CD14-positive monocyte (primary cell): Measurements from ENCODE around the gene BTN3A1. TPM values are rescaled to one million over a fixed set of nuclear protein-coding genes. Genes with fewer than 3 reads are reported as not detected.
A peak's percentile ranks its signal among the peaks of the same experiment; 100 is the strongest.

Experiments
- DNase-seq, 3 donors: peaks; one replicate each; pipeline ENCODE4 v3.0.0-alpha.2; 2011 to 2022
- H2AFZ ChIP-seq: 2 replicates; pipeline ENCODE4 v1.6.0; 2012; ENCODE audit warnings: mild to moderate bottlenecking, low read depth, low read length, inconsistent platforms; ENCODE audit not compliant: insufficient read depth, poor library complexity, severe bottlenecking
- H3K27ac ChIP-seq, 2 donors: 1 replicate in 1 of 2; 2 replicates in 1 of 2; pipeline ENCODE4 v1.5.1; 2012 to 2013; ENCODE audit warnings: low read length in 2 of 2, control low read depth in 1 of 2, inconsistent platforms in 1 of 2, low read depth in 1 of 2, mild to moderate bottlenecking in 1 of 2
- H3K27me3 ChIP-seq, 2 donors: one replicate each; pipeline versions ENCODE4 v1.6.0 to v1.6.1; 2011 to 2013; ENCODE audit warnings: low read length in 2 of 2; ENCODE audit not compliant: control insufficient read depth in 2 of 2, insufficient read depth in 2 of 2
- H3K36me3 ChIP-seq, 2 donors: replicated peaks in 1 of 2; 1 replicate in 1 of 2; 2 replicates in 1 of 2; pipeline versions ENCODE4 v1.5.1 to v1.6.1; 2012 to 2013; ENCODE audit warnings: low read length in 2 of 2, control low read depth in 1 of 2, inconsistent platforms in 1 of 2, mild to moderate bottlenecking in 1 of 2; ENCODE audit not compliant: insufficient read depth in 2 of 2, control insufficient read depth in 1 of 2
- H3K4me1 ChIP-seq, 2 donors: 1 replicate in 1 of 2; 2 replicates in 1 of 2; pipeline versions ENCODE4 v1.5.1 to v1.6.1; 2012 to 2013; ENCODE audit warnings: low read length in 2 of 2, control low read depth in 1 of 2, inconsistent platforms in 1 of 2, mild to moderate bottlenecking in 1 of 2, moderate library complexity in 1 of 2; ENCODE audit not compliant: insufficient read depth in 2 of 2, control insufficient read depth in 1 of 2
- H3K4me2 ChIP-seq: replicated peaks from 2 replicates; pipeline ENCODE3; 2012; ENCODE audit warnings: low read length, moderate library complexity, mild to moderate bottlenecking; ENCODE audit not compliant: poor library complexity, severe bottlenecking; ENCODE audit errors: extremely low read depth
- H3K4me3 ChIP-seq, 3 experiments: fragments of 200-600 bp in 1 of 3; sonication (generic) in 1 of 3; replicated peaks in 1 of 3; 1 replicate in 2 of 3; 2 replicates in 1 of 3; pipeline ENCODE4 v1.5.1; 2011 to 2013; ENCODE audit warnings: low read length in 3 of 3, mild to moderate bottlenecking in 3 of 3, control low read depth in 2 of 3, low read depth in 2 of 3, inconsistent platforms in 1 of 3, moderate library complexity in 1 of 3
- H3K79me2 ChIP-seq: 2 replicates; pipeline ENCODE4 v1.6.0; 2012; ENCODE audit warnings: mild to moderate bottlenecking, control low read depth, inconsistent platforms, low read length, moderate library complexity; ENCODE audit not compliant: insufficient read depth
- H3K9ac ChIP-seq: 2 replicates; pipeline ENCODE4 v1.6.0; 2017; ENCODE audit warnings: low read length, mild to moderate bottlenecking; ENCODE audit not compliant: insufficient read depth, poor library complexity, severe bottlenecking
- H3K9me3 ChIP-seq, 2 donors: replicated peaks in 1 of 2; 1 replicate in 1 of 2; 2 replicates in 1 of 2; pipeline versions ENCODE4 v1.5.1 to v1.6.1; 2012 to 2013; ENCODE audit warnings: low read length in 2 of 2, control low read depth in 1 of 2; ENCODE audit not compliant: control insufficient read depth in 1 of 2, insufficient read depth in 1 of 2
- H4K20me1 ChIP-seq: 2 replicates; pipeline ENCODE4 v1.6.0; 2012; ENCODE audit warnings: mild to moderate bottlenecking, low read length, control low read depth, moderate library complexity; ENCODE audit not compliant: insufficient read depth
- H3K27ac Mint-ChIP-seq, 7 donors: one replicate each; pipeline ENCODE4 v1.8.0; 2020; ENCODE audit warnings: mild to moderate bottlenecking in 7 of 7, mixed read lengths in 7 of 7, moderate library complexity in 6 of 7, inconsistent platforms in 2 of 7
- H3K27me3 Mint-ChIP-seq, 3 donors: one replicate each; pipeline ENCODE4 v1.8.0; 2021 to 2022; ENCODE audit warnings: low read depth in 3 of 3, mild to moderate bottlenecking in 3 of 3, mixed read lengths in 3 of 3, moderate library complexity in 3 of 3, inconsistent platforms in 1 of 3
- H3K36me3 Mint-ChIP-seq, 2 donors: one replicate each; pipeline ENCODE4 v1.8.0; 2020; ENCODE audit warnings: mixed read lengths in 2 of 2, inconsistent platforms in 1 of 2, mild to moderate bottlenecking in 1 of 2
- H3K4me1 Mint-ChIP-seq: one replicate; pipeline ENCODE4 v1.8.0; 2020; ENCODE audit warnings: mild to moderate bottlenecking, mixed read lengths
- H3K4me3 Mint-ChIP-seq, 2 donors: one replicate each; pipeline ENCODE4 v1.8.0; 2020; ENCODE audit warnings: mild to moderate bottlenecking in 2 of 2, mixed read lengths in 2 of 2, moderate library complexity in 1 of 2
- H3K9me3 Mint-ChIP-seq, 7 donors: one replicate each; pipeline ENCODE4 v1.8.0; 2020 to 2022; ENCODE audit warnings: mixed read lengths in 7 of 7, mild to moderate bottlenecking in 6 of 7, moderate library complexity in 6 of 7, inconsistent platforms in 2 of 7
- CTCF ChIP-seq: fragments of 200-600 bp; IDR thresholded peaks from one replicate; pipeline ENCODE4 v1.8.0; 2022; ENCODE audit warnings: antibody characterized with exemption, mild to moderate bottlenecking
- WGBS: methylation state at CpG from one replicate; pipeline ENCODE4 v1.1.5; 2013; ENCODE audit warnings: missing lambda C conversion rate; ENCODE audit not compliant: insufficient coverage; 5-methylcytosine and 5-hydroxymethylcytosine counted together
- intact Hi-C, 2 donors: fragments of 100-400 bp; cut with micrococcal nuclease; formaldehyde crosslinking; loops; one replicate each; pipeline versions ENCODE4 v1.15.0 to v1.15.1; 2023
- polyA plus RNA-seq, 3 donors: library from polyadenylated mRNA; depleted of rRNA in 1 of 3; unstranded in 2 of 3; stranded (reverse) in 1 of 3; fragments of 300-500 nt in 2 of 3; fragments of >200 nt in 1 of 3; fragmentation: Illumina TruSeq in 2 of 3; gene quantifications; 1 replicate in 2 of 3; 2 replicates in 1 of 3; pipeline ENCODE4 v1.2.3, GENCODE V29; 2012 to 2021

The BTN3A1 gene
- polyA plus RNA-seq, 3 donors, result 19.7 to 114 (median 25.1) TPM

GRCh38 chr6:26387565-26387964 is 14.5 kb upstream of the BTN3A1 start:
- peaks cover 0 to 1% (median 0%) of the 10 kb centered on the region in 3 donors for H3K27me3 Mint-ChIP-seq
- no peak overlapping the region for H2AFZ ChIP-seq
- DNase-seq, result no peak
- no peaks in the 10 kb centered on the region for H3K27me3 ChIP-seq
- peaks cover 46 to 52% of the 10 kb centered on the region in 2 donors for H3K4me1 ChIP-seq
- H4K20me1 ChIP-seq, result peaks cover 4% of the 10 kb centered on the region
- TF ChIP-seq CTCF, result no peak
- intact Hi-C loops, result no loop called here
- peaks cover 56% of the 10 kb centered on the region for H3K4me1 Mint-ChIP-seq
- peak overlapping the region in 2 of 7 donors; percentile 46 to 50 for H3K27ac Mint-ChIP-seq
- H3K79me2 ChIP-seq, result peaks cover 39% of the 10 kb centered on the region
- peaks cover 17 to 32% of the 10 kb centered on the region in 2 donors for H3K36me3 ChIP-seq
- peak overlapping the region in 1 of 2 donors; percentile 4 for H3K27ac ChIP-seq
- H3K4me3 Mint-ChIP-seq, result no peak overlapping the region
- peaks cover 44% of the 10 kb centered on the region in 2 donors for H3K36me3 Mint-ChIP-seq
- peaks cover 0 to 3% (median 0%) of the 10 kb centered on the region in 7 donors for H3K9me3 Mint-ChIP-seq
- H3K4me3 ChIP-seq, result no peak overlapping the region
- no peak overlapping the region for H3K4me2 ChIP-seq
- no peaks in the 10 kb centered on the region for H3K9me3 ChIP-seq
- no peak overlapping the region for H3K9ac ChIP-seq

GRCh38 chr6:26388014-26388413 is 14.1 kb upstream of the BTN3A1 start:
- DNase-seq, result no peak
- peaks cover 4% of the 10 kb centered on the region for H4K20me1 ChIP-seq
- H3K4me1 Mint-ChIP-seq, result peaks cover 59% of the 10 kb centered on the region
- H2AFZ ChIP-seq, result no peak overlapping the region
- intact Hi-C loops, result no loop called here
- H3K9me3 ChIP-seq, result no peaks in the 10 kb centered on the region
- H3K9me3 Mint-ChIP-seq, result peaks cover 0 to 3% (median 0%) of the 10 kb centered on the region in 7 donors
- H3K9ac ChIP-seq, result no peak overlapping the region
- 89% methylated on average over 4 of the region's 6 CpGs for WGBS
- peaks cover 46 to 48% of the 10 kb centered on the region in 2 donors for H3K36me3 Mint-ChIP-seq
- H3K27me3 ChIP-seq, result no peaks in the 10 kb centered on the region
- peaks cover 0 to 1% (median 0%) of the 10 kb centered on the region in 3 donors for H3K27me3 Mint-ChIP-seq
- no peak overlapping the region for H3K4me2 ChIP-seq
- peaks cover 49 to 53% of the 10 kb centered on the region in 2 donors for H3K4me1 ChIP-seq
- no peak overlapping the region for H3K4me3 ChIP-seq
- no peak for TF ChIP-seq CTCF
- peaks cover 38% of the 10 kb centered on the region for H3K79me2 ChIP-seq
- peak overlapping the region in 6 of 7 donors; percentile 26 to 60 (median 48) for H3K27ac Mint-ChIP-seq
- H3K27ac ChIP-seq, result peak overlapping the region in 1 of 2 donors; percentile 4
- H3K36me3 ChIP-seq, result peaks cover 17 to 33% of the 10 kb centered on the region in 2 donors
- H3K4me3 Mint-ChIP-seq, result no peak overlapping the region
